G401 (cell line): ENCODE data around the gene INO80D. TPM values are rescaled to one million over a fixed set of nuclear protein-coding genes. Genes with fewer than 3 reads are reported as not detected.
"Not testable (repeated sequence)": the region's sequence is repeated elsewhere in the genome, so short reads cannot be mapped to it uniquely, and the experiment has no call there.

Source experiments
- DNase-seq: peaks from one replicate; pipeline ENCODE4 v3.0.0-alpha.2; 2015; ENCODE audit warnings: low spot score
- in situ Hi-C: cut with HindIII; loops from 2 replicates; pipeline ENCODE4 v1.10.0; 2016; ENCODE audit warnings: low sequenced_read_pairs, mixed read lengths
- total RNA-seq: library from RNA; depleted of rRNA; stranded (reverse); fragments of >200 nt; shearing (Covaris generic); gene quantifications from 2 replicates; pipeline ENCODE4 v1.2.3, GENCODE V29; 2014

Gene INO80D
- total RNA-seq, 1 experiment from 2014 or later: 2.7 TPM

DNA sequence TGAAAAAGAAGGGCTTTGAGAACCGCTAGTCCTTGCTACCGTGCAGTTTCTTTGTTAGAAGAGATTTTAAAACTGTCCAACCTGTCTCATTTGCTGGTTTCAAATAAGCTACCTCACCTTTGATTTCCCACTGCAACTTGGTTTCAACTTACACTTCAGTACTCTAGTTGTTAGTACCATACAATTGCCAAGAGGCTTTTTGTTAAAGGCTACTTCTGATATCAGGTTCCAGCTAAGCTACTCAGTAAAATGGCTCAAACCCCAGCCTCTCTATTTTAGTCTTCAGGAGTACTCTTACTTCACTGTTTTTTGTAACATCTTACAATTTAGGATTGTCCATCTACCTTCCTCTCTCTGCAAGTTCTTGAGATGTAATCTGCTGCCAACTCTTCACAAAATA, 91.6 kb downstream of the INO80D start:
- in situ Hi-C loops: no loop called here
- DNase-seq: no peak

DNA sequence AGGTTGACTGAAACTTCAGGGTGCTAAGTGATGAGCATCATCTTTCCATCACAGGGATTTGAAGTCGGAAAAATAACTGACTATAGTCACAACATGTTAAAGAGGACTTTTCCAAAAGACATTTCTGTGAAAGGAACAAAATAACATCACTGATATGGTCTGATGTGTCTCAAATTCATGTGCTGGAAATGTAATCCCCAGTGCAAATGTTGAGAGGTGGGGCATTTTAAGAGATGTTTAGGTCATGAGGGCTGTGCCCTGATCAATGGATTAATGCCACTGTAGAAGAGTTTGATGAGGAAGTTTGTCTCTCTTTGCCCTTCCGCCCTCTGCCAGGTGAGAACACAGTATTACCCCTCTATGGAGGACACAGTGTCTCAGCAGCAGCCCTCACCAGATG, 95.9 kb downstream of the INO80D start:
- DNase-seq: no peak
- in situ Hi-C loops: no loop called here

DNA sequence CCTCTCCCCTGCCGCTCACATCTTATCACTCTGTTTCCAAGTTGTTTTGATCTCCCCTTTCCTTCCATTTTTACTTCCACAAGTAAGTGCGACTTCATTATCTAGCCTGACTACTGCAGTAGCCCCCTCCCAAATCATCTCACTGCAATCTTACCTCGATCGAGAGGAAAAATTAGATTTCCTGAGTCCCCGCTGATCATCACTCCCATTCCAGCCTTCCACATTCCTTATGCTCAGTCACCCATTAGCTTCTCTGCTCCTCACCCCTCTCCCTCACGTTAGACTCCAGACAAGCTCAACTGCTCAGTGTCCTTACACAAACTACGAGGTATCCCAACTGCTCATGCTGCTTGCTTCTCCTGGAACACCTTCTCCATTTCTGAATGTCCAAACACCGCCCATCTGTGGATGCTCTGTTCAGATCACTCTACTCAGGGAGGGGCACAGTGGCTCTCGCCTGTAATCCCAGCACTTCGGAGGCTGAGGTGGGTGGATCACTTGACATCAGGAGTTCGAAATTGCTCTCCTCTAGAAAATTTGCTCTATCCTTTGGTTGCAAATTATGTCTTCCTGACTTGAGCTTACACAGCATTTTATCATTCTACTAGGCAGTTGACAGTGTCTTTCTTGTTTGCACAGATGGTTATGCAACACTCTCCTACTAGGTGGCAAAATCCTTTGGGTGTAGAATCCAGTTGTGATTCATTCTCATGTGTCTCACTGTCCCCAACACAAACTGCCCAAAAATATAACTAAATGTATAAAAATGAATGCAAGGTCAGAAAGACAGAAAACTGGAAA, 96.5 kb downstream of the INO80D start:
- DNase-seq: no peak
- in situ Hi-C loops: no loop called here

DNA sequence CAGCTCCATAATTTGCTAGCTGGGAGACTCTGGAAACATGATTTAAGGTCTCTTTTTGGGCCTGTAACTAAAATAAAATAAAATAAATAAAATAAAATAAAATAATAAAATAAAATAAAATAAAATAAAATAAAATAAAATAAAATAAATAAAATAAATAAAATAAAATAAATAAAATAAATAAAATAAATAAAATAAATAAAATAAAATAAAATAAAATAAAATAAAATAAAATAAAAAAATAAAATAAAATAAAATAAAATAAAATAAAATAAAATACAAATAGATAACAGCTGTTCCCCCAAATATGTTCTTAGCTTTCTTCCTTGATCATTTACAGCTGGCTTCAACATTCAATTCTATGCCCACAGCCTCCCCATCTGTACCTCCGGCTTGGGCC, 97.3 kb downstream of the INO80D start:
- DNase-seq, in situ Hi-C loops: not testable (repeated sequence)

GRCh38 chr2:205988274-205988673, 97.7 kb downstream of the INO80D start:
- in situ Hi-C loops: no loop called here

GRCh38 chr2:205986334-205986733, 99.6 kb downstream of the INO80D start:
- in situ Hi-C loops, DNase-seq: not testable (repeated sequence)

More at GRCh38 chr2:205988274-205988673, 97.7 kb downstream of the INO80D start:
- DNase-seq: no peak

- in situ Hi-C loops: no loop called here
- DNase-seq: no peak
Measured at GRCh38 chr2:205984381-205984780, 101.6 kb downstream of the INO80D start.

DNA sequence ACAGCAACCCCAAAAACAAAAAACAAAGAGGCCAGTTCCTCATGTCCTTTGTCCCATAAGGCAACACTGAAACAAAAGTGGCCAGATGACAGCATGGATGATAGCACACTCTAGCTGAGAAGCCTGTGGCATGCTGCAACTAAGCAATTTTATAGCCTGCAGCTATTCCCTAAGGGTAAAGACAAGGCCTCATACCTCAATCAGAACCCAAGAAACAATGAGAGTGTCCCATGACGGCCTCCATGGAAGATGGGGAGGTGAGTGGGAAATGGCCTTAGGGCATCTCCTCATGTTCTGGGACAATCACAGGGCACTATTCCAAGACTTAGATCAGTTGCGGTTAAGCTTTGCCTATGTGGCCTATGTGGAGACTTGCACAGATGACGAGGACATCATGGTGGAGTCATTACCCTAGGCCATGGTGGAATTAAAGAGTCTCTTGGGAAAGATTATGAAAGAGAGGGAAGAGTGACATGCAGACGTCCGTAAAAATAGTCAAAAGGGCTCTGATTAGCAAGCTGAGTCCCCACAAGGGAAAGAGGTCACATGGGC, 103.1 kb downstream of the INO80D start:
- in situ Hi-C loops: no loop called here
- no peak for DNase-seq

DNA sequence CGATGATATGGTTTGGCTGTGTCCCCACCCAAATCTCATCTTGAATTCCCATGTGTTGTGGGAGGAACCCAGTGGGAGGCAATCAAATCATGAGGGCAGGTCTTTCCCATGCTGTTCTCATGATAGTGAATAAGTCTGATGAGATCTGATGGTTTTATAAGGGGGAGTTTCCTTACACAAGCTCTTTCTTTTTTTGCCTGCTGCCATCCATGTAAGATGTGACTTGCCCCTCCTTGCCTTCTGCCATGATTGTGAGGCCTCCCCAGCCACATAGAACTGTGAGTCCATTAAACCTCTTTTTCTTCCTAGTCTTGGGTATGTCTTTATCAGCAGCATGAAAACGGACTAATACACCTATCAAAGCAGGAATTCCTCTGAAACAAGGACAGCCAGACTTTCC, 107.2 kb downstream of the INO80D start:
- DNase-seq, in situ Hi-C loops: not testable (repeated sequence)

DNA sequence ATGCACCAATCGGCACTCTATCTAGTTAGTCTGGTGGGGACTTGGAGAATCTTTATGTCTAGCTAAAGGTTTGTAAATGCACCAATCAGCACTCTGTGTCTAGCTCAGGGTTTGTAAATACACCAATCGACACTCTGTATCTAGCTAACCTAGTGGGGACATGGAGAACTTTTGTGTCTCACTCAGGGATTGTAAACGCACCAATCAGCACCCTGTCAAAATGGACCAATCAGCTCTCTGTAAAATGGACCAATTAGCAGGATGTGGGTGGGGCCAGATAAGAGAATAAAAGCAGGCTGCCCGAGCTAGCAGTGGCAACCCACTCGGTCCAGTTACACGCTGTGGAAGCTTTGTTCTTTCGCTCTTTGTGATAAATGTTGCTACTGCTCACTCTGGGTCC, 108.3 kb downstream of the INO80D start:
- DNase-seq, in situ Hi-C loops: not testable (repeated sequence)

DNA sequence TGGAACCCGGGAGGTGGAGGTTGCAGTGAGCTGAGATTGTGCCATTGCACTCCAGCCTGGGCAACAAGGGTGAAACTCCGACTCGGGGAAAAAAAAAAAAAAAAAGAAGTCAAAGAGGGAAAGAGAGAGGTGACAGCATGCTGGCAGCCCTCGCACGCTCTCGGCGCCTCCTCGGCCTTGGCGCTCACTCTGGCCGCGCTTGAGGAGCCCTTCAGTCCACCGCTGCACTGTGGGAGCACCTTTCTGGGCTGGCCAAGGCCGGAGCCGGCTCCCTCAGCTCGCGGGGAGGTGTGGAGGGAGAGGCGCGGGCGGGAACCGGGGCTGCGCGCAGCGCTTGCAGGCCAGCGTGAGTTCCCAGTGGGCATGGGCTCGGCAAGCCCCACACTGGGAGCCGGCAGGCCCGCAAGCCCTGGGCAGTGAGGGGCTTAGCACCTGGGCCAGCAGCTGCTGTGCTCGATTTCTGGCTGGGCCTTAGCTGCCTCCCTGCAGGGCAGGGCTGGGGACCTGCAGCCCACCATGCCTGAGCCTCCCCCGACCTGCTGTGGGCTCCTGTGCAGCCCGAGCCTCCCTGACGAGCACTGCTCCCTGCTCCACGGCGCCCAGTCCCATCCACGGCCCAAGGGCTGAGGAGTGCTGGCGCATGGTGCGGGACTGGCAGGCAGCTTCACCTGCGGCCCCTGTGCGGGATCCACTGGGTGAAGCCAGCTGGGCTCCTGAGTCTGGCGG, 108.9 kb downstream of the INO80D start:
- in situ Hi-C loops, DNase-seq: not testable (repeated sequence)

GRCh38 chr2:205976120-205976814, 109.7 kb downstream of the INO80D start:
- in situ Hi-C loops: no loop called here
- no peak for DNase-seq

DNA sequence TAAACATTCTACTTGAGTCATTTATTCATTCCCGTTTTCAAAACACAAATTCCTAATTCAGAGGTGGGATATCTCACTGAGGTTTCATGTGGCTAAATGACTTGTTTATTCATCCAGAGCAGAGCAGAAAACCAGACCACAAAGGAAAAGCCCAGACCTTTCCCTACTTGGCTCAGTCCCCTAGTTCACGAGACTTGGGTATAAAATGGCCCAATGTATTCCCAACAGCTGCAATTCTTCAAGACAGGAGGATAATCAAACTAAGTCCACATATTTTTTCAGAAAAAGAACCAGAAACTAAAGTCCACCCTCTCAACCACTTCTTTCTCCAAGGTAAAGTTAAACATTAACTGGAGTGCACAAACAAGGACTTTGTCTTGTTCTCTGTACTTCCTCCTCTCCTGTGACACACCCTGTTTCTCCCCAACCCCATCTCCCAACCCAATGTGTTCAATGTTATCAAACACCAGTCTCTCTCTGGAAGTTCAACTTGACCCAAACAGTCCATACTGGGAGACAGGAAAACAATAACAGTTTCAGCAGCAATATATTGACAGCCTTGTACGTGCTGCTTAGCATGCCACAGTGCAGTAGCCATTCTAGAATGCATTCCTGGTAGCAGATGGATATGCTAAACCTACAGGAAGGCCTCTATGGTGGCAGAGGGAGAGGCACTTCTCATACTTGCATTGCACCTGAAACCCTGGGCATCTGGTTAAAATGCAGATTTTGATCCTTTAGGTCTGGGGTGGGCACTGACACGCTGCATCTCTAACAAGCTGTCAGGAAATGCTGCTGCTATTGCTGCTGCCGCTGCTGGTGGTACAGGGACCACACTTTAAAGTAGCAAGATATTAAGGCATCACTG, 110.7 kb downstream of the INO80D start:
- DNase-seq: no peak
- in situ Hi-C loops: no loop called here

DNA sequence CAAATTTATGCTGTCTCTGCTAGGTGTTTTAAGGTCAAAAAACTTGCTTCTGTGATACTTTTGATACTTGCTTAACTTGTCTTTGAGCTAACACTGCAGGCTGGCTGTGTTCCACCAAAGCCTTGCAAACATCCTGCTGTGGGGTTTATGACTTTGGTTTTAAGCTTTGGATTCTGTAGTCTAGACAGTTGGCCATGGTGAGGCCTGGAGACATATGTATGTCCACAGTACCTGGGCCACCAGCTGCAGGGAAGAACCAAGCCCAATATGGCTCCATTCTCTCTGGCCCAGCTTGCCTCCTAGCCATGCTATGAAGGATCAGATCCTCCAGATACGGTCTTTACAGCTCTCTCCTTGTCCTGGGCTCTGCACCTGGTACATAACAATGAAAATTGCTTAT, 113.9 kb downstream of the INO80D start:
- DNase-seq: no peak
- in situ Hi-C loops: no loop called here

GRCh38 chr2:205970348-205970747, 115.6 kb downstream of the INO80D start:
- no peak for DNase-seq
- in situ Hi-C loops: no loop called here

DNA sequence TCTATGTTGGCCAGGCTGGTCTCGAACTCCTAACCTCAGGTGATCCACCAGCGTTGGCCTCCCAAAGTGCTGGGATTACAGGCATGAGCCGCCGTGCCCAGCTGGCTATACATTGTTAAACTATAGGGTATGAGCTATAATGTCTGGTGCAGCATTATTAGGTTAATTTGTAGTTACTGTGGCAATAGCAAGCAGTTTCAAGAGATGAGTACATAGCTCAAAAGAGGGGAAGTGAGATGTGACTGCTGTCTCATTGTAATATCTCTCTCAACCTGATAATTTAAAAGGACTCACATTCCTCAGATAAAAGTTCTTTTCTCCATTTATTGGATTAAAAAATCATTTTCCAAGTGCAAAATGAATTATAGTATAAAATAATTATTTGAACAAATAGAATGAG, 116.4 kb downstream of the INO80D start:
- DNase-seq: no peak
- in situ Hi-C loops: no loop called here

- no peak for DNase-seq
- in situ Hi-C loops: no loop called here
Measured at GRCh38 chr2:205967391-205968075, 118.4 kb downstream of the INO80D start.

- DNase-seq: no peak
- in situ Hi-C loops: no loop called here
Measured at GRCh38 chr2:205965707-205966106, 120.3 kb downstream of the INO80D start.
